BLaER1 (cell line): Measurements from ENCODE around the gene CREB5.
"Not testable (repeated sequence)": the region's sequence is repeated elsewhere in the genome, so short reads cannot be mapped to it uniquely, and the experiment has no call there.

ENCODE experiments used
- H3K27ac ChIP-seq: shearing (Covaris generic); formaldehyde crosslinking; 2 replicates; pipeline ENCODE4 v1.8.1; 2022
- H3K27me3 ChIP-seq: shearing (Covaris generic); formaldehyde crosslinking; 2 replicates; pipeline ENCODE4 v1.8.1; 2022
- H3K36me3 ChIP-seq: shearing (Covaris generic); formaldehyde crosslinking; 2 replicates; pipeline ENCODE4 v1.8.1; 2022
- H3K4me1 ChIP-seq: shearing (Covaris generic); formaldehyde crosslinking; 2 replicates; pipeline ENCODE4 v1.8.1; 2022
- H3K4me2 ChIP-seq: shearing (Covaris generic); formaldehyde crosslinking; 2 replicates; pipeline ENCODE4 v1.8.1; 2022
- H3K4me3 ChIP-seq: shearing (Covaris generic); formaldehyde crosslinking; 2 replicates; pipeline ENCODE4 v1.8.1; 2022
- H3K9ac ChIP-seq: shearing (Covaris generic); formaldehyde crosslinking; 2 replicates; pipeline ENCODE4 v1.8.1; 2022
- H3K9me3 ChIP-seq: shearing (Covaris generic); formaldehyde crosslinking; 2 replicates; pipeline ENCODE4 v1.8.1; 2022
- H4K20me1 ChIP-seq: shearing (Covaris generic); formaldehyde crosslinking; 2 replicates; pipeline ENCODE4 v1.8.1; 2022
- Cebpa-rat ChIP-seq: shearing (Covaris generic); IDR thresholded peaks from 2 replicates; pipeline ENCODE4 v1.8.1; 2022

CREB5 gene

GRCh38 chr7:28823582-28823981 lies 411.3 kb downstream of the CREB5 start:
- Histone ChIP-seq H3K4me1 (no peaks in the 10 kb centered on the region; the same call in 1 of the 2 replicates), H3K36me3 (no peaks in the 10 kb centered on the region; the same call in 1 of the 2 replicates), H4K20me1 (no peaks in the 10 kb centered on the region), H3K9ac (no peak overlapping the region), H3K9me3 (no peaks in the 10 kb centered on the region), H3K4me3 (no peak overlapping the region), H3K27ac (no peak overlapping the region), H3K27me3 (no peaks in the 10 kb centered on the region), H3K4me2 (no peak overlapping the region)
- TF ChIP-seq Cebpa-rat, result no peak

- H3K36me3 ChIP-seq, H3K9me3 ChIP-seq, H3K4me3 ChIP-seq, H3K27ac ChIP-seq, H3K4me1 ChIP-seq, H4K20me1 ChIP-seq, H3K27me3 ChIP-seq, H3K4me2 ChIP-seq, H3K9ac ChIP-seq: not testable (repeated sequence)
Observed at GRCh38 chr7:28825817-28826448, 413.6 kb downstream of the CREB5 start.

GRCh38 chr7:28830846-28831245 lies 418.5 kb downstream of the CREB5 start:
- H3K4me1 ChIP-seq, result peaks cover 7% of the 10 kb centered on the region; the same call in 1 of the 2 replicates
- H3K4me2 ChIP-seq, result no peak overlapping the region
- H3K9ac ChIP-seq, result no peak overlapping the region
- no peak overlapping the region for H3K27ac ChIP-seq
- H3K4me3 ChIP-seq, result no peak overlapping the region
- H3K9me3 ChIP-seq, result no peaks in the 10 kb centered on the region
- H3K36me3 ChIP-seq, result no peaks in the 10 kb centered on the region
- H3K27me3 ChIP-seq, result no peaks in the 10 kb centered on the region
- no peak for TF ChIP-seq Cebpa-rat
- no peaks in the 10 kb centered on the region for H4K20me1 ChIP-seq

- H3K9me3 ChIP-seq, result 0 out of 2 replicates have a peak, but pooled peaks cover 1% of the 10 kb centered on the region
- no peaks in the 10 kb centered on the region for H3K27me3 ChIP-seq
- peaks cover 7% of the 10 kb centered on the region; the same call in 1 of the 2 replicates for H3K4me1 ChIP-seq
- no peak overlapping the region for H3K4me3 ChIP-seq
- H3K9ac ChIP-seq, result no peak overlapping the region
- TF ChIP-seq Cebpa-rat, result no peak
- H4K20me1 ChIP-seq, result no peaks in the 10 kb centered on the region
- no peak overlapping the region for H3K27ac ChIP-seq
- H3K4me2 ChIP-seq, result peak overlapping the region; percentile 43
- no peaks in the 10 kb centered on the region for H3K36me3 ChIP-seq
Observed at GRCh38 chr7:28832669-28833068, 420.4 kb downstream of the CREB5 start.

GRCh38 chr7:28835800-28836199 lies 423.5 kb downstream of the CREB5 start:
- Histone ChIP-seq H3K27me3 (no peaks in the 10 kb centered on the region), H3K36me3 (no peaks in the 10 kb centered on the region), H3K4me3 (no peak overlapping the region), H3K9me3 (0 out of 2 replicates have a peak, but pooled peaks cover 4% of the 10 kb centered on the region), H3K4me2 (no peak overlapping the region), H4K20me1 (no peaks in the 10 kb centered on the region), H3K9ac (no peak overlapping the region), H3K27ac (no peak overlapping the region), H3K4me1 (peaks cover 7% of the 10 kb centered on the region; the same call in 1 of the 2 replicates)
- TF ChIP-seq Cebpa-rat, result no peak

- Histone ChIP-seq H3K27ac (no peak overlapping the region), H3K4me3 (no peak overlapping the region), H3K9ac (no peak overlapping the region), H3K27me3 (no peaks in the 10 kb centered on the region), H3K36me3 (no peaks in the 10 kb centered on the region), H3K4me1 (peaks cover 7% of the 10 kb centered on the region; the same call in 1 of the 2 replicates), H3K9me3 (0 out of 2 replicates have a peak, but pooled peaks cover 4% of the 10 kb centered on the region), H3K4me2 (no peak overlapping the region), H4K20me1 (no peaks in the 10 kb centered on the region)
- TF ChIP-seq Cebpa-rat, result no peak
Observed at GRCh38 chr7:28836716-28837115, 424.4 kb downstream of the CREB5 start.

GRCh38 chr7:28837216-28837615 lies 424.9 kb downstream of the CREB5 start:
- Histone ChIP-seq H3K9me3 (0 out of 2 replicates have a peak, but pooled peaks cover 4% of the 10 kb centered on the region), H3K4me3 (no peak overlapping the region), H3K4me2 (no peak overlapping the region), H3K27ac (no peak overlapping the region), H3K9ac (no peak overlapping the region), H3K36me3 (no peaks in the 10 kb centered on the region), H3K27me3 (no peaks in the 10 kb centered on the region), H4K20me1 (no peaks in the 10 kb centered on the region), H3K4me1 (peaks cover 6% of the 10 kb centered on the region; the same call in 1 of the 2 replicates)
- TF ChIP-seq Cebpa-rat, result no peak

GRCh38 chr7:28840592-28840995 lies 428.3 kb downstream of the CREB5 start:
- Histone ChIP-seq H3K27ac (no peak overlapping the region), H3K4me2 (no peak overlapping the region), H3K9me3 (0 out of 2 replicates have a peak, but pooled peaks cover 4% of the 10 kb centered on the region), H3K4me3 (no peak overlapping the region), H3K4me1 (no peaks in the 10 kb centered on the region), H3K9ac (no peak overlapping the region), H3K36me3 (no peaks in the 10 kb centered on the region), H3K27me3 (no peaks in the 10 kb centered on the region), H4K20me1 (no peaks in the 10 kb centered on the region)
- no peak for TF ChIP-seq Cebpa-rat

- Histone ChIP-seq H3K4me2 (no peak overlapping the region), H3K4me3 (no peak overlapping the region), H3K27ac (no peak overlapping the region), H3K4me1 (no peaks in the 10 kb centered on the region), H3K36me3 (no peaks in the 10 kb centered on the region), H4K20me1 (no peaks in the 10 kb centered on the region), H3K27me3 (no peaks in the 10 kb centered on the region), H3K9me3 (0 out of 2 replicates have a peak, but pooled peaks cover 4% of the 10 kb centered on the region), H3K9ac (no peak overlapping the region)
- no peak for TF ChIP-seq Cebpa-rat
Observed at GRCh38 chr7:28841766-28842165, 429.4 kb downstream of the CREB5 start.

GRCh38 chr7:28842769-28843295 lies 430.5 kb downstream of the CREB5 start:
- Histone ChIP-seq H3K36me3 (no peaks in the 10 kb centered on the region), H3K27me3 (no peaks in the 10 kb centered on the region), H3K4me1 (no peaks in the 10 kb centered on the region), H3K4me2 (no peak overlapping the region), H3K9ac (no peak overlapping the region), H4K20me1 (no peaks in the 10 kb centered on the region), H3K4me3 (no peak overlapping the region), H3K9me3 (0 out of 2 replicates have a peak, but pooled peaks cover under 1% of the 10 kb centered on the region), H3K27ac (no peak overlapping the region)
- no peak for TF ChIP-seq Cebpa-rat
